NCI-H345 treated with DMSO at 0.1 percent for 48 hours (cell line): ENCODE results near the gene DPYSL3.
"Not testable (repeated sequence)": the region's sequence is repeated elsewhere in the genome, so short reads cannot be mapped to it uniquely, and the experiment has no call there.

Source experiments
- DNase-seq: peaks from one replicate; lab custom pipeline; 2025; ENCODE audit not compliant: unreplicated experiment; lab: John Stamatoyannopoulos, UW

DPYSL3 gene

DNA sequence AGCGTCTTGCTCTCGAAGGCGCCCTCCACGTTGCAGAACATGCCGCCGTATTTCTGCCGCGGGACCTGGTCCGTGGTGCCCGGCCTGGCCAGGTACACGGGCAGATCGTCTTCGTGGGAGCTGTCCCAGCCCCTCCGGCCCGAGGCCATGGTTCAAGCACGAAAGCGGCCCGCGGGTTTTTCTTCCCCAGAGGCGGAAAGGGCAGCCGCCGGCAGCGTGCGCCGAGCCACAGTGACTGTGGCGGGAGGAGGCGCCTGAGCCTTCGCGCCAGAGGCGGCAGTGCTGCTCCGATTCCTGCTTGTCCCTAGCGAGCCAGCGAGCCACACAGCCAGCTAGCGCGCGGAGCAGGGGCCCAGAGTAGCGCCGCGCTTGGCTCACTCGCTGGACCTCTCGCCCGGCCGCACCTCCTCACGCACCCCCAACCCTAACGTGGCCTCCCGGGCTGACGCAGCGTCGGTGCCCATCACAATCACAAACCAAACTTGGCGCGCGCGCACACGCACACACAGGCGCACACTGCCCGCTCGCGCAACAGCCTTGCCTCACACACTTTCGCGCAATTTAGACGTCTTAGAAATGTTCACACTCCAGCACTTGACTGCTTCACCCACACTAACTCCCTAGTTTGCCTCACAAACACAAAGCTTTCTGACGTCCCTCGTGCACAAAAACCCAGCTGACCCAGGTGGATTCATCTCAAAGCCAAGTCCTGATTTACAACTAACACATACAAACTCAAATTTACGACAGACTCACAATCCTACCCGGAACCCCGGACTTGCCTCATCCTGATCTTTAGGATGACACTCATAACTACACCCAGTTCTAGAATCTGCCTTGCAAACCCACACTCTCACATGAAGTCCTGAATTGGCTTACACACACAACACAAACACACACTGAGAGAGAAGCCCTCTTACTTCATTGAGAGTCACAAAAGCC, at the start of gene DPYSL3:
Gene DPYSL3, minus strand, starts transcription at position 359 of the 942 bp plus-strand sequence. Its CDS starts 210 bp downstream, at position 149.
- DNase-seq: peak; percentile 79

DNA sequence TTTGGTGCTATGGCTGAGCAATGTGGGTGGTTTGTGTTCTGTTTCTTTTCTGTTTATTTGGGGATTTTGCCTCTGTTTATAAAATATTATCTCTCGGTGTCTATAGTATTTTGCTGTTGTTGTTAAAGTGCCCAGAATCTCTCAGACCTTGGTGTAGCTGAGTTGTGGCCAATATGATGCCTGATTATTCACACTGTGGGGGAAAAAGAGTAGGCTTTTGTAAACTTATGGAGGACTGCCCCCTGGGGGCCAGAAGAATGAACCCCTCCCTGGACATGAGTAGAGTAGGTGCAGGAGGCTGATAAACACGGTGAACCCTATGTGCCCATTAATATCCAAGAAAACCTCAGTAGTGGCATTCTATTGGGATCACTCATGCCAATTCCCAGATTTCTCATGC, 49.0 kb upstream of the DPYSL3 start:
- peak; percentile 43 for DNase-seq

DNA sequence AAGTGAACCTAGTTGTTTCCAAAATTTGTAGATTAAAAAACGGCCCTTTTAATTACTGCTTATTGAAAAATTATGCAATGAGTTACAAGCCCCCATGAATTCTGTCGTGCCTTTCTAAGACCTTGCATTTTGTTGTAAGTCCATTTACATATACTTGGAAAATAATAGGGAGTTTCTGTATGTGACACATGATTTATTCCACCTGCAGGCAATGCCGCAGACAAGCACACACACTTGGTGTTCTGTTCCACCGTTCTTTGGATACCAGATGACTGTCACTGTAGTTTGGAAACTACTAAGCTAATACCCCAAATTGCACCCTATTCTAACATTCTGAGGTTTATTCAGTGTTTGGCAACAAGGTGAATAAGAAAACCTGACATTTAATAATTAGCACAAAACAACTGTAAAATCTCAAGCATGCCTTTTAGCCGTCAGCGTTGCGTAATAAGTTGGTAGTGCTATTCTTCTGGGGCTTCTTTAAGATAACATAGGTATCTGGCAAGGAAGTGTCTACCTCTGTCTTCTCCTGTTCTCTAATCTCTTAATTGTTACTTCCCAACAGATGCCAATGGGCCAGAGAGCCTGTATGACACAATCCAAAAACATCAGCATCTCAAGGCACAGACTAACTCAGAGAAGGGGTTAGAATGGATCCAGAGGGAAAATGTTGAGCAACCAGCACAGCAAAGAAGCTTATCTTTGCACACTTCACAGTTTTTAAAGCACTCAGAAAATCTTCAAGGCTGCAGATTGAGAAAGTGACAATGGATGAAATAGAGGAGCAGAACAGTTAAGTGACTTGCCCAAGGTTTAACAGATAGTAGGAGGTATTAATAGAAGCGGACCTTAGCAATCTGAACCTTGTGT, 48.2 kb upstream of the DPYSL3 start:
- DNase-seq: no peak

DNA sequence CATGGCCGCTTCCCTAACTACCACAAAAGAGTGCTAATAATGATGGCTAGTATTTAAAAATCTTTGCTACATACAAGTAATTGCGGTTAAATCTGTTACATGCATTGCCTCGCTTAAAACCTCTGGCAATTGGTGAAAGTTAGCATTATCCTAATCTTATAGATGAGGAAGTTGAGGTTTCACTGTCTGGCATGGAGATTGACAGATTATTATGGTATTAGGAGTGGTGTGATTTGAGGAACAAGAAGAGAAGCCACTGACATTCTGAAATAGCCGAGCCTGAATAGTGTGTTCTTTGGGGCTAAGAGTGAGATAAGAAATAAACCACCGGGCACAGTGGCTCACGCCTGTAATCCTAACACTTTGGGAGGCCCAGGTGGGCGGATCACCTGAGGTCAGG, 45.3 kb upstream of the DPYSL3 start:
- DNase-seq: no peak

DNA sequence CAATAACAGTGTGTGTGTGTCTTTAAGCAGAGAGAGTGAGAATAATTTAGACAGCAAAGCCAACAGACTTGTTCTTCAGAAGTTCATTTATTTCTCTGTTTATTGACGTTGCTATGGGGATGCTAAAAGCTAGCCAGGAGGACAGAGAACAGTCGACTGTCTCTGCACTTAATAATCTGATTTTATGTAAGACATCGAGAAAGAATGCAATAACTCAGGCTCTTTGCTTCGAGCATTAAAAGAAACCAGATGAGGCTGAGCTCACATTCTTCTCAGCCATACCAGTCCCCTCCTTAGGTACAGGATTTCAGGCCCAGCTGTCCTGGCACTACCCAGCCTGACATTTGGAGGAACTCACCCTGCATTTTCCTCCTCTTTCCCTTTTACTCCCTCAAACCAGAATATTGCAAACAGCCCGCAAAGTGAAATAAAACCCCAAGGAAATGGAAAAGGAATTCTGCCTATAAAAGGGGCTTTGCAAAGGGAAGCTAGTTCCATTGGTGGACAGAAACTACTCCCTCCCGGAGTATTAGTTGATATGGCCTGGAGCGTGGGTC, 44.5 kb upstream of the DPYSL3 start:
- DNase-seq: no peak

DNA sequence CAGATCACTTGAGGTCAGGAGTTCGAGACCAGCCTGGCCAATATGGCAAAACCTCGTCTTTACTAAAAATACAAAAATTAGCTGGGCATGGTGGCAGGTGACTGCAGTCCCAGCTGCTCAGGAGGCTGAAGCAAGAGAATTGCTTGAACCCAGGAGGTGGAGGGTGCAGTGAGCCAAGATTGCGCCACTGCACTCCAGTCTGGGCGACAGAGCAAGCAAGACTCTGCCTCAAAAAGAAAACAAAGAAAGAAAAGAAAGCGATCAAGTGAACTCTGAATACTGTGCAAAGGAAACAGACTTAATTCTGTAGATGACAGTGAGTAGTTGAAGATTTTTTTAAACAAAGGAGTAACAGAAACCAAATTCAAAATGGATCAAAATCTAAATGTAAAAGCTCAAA, 43.9 kb upstream of the DPYSL3 start:
- not testable (repeated sequence) for DNase-seq

DNA sequence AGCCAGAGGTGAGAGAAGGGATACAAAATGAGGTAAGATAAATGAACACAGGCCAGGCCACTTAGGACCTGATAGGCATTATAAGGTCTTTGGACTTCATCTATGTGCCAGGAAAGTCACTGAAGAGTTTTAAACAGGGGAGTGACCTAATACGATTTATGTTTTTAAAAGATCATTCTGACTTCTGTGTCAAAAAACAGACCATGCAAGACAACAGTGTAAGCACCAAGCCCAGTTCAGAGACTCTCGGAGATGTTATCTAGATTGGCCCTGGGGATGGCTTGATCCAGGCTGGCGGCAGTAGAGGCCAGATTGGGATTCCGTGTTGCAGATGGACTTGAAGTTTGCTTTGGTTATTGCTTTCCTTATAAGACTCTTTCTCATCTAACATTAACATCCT, 43.0 kb upstream of the DPYSL3 start:
- no peak for DNase-seq

DNA sequence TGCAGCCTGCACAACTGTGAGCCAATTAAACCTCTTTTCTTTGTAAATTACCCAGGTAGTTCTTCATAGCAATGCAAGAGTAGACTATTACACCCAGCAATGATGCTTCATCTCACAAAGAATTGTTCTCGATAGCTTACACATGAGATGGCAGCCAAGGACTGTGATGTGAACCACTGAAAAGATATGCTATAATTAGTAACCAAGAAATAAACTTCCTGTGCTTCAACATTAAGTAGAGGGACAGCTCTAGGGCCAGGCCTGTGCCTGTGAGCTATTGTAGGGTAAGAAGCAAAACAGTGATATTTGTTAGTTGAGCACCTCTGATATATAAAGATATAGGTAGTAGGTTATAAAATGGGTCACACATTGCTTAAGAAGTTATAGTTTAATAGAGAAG, 41.8 kb upstream of the DPYSL3 start:
- DNase-seq: no peak

DNA sequence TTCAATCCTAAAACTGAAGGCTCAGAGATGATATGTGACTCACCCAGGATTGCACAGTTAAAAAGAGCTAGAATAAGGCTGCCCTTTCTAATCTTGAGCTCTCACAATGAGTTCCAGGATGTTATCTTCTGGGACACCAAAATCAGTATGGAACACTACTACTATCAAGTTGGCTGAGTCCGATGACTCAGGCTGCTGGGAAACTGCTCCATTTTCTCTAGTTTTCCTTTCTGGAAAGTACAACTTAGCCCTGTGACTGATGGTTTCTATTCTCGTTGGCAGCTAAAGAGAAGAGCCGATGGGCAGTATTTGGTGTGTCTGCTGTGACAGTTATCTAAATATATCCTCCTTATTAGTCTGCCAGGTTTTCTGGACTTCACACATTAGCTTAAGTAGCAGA, 37.9 kb upstream of the DPYSL3 start:
- DNase-seq: no peak

DNA sequence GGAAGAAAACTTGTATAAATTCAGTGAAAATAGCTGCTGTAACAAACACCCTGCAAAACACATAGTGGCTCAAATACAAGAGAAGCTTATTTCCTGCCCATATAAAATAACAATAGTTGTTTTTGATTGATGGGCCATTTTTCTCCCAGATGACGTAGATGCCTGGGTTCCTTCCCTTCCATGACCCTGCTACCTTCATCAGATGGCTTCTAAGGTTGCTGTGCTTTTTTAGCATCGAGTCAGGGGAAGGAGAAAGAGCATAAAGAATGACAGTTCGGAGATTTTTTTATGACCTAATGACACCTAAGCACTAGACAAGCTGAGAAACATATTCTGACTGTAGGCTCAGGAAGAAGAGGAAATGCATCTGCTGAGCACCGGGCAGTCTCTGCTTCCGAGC, 34.7 kb upstream of the DPYSL3 start:
- no peak for DNase-seq

DNA sequence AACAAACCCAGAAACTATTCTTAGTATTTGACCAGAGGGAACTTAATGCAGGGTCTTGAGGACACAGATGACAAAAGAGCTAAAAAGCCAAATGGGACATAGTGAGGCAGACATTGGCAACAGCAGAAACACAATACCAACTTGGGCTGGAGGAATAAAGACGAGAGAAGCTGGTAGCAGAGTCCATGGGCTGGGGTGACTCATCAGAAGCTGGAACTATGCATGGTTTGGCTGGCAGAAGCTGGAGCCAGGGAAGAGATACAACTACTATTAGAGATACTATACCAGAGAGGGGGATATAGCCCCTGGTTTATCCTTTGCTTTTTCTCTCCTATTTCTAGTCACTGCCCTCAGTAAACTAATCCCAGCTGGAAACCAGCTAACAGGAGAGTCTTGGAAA, 29.2 kb upstream of the DPYSL3 start:
- no peak for DNase-seq

DNA sequence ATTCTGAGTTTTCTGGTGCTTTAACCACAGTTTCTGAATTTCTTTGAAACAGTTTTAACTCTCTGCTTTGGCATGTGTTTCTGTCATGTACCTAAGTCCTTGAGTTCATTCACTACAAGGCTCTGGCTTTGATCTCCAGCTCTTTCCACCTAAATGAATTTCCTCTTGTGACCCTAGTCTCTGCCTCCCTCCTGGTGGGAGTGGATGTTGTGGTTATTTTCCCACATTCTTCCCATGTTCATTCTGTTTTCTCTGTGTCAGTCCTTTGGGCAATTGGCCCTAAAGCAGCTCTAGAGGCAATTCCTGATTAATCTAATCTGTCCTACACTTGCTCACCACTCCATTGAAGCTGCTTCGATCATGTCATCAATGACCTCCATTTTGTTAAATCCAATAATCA, 28.4 kb upstream of the DPYSL3 start:
- no peak for DNase-seq

DNA sequence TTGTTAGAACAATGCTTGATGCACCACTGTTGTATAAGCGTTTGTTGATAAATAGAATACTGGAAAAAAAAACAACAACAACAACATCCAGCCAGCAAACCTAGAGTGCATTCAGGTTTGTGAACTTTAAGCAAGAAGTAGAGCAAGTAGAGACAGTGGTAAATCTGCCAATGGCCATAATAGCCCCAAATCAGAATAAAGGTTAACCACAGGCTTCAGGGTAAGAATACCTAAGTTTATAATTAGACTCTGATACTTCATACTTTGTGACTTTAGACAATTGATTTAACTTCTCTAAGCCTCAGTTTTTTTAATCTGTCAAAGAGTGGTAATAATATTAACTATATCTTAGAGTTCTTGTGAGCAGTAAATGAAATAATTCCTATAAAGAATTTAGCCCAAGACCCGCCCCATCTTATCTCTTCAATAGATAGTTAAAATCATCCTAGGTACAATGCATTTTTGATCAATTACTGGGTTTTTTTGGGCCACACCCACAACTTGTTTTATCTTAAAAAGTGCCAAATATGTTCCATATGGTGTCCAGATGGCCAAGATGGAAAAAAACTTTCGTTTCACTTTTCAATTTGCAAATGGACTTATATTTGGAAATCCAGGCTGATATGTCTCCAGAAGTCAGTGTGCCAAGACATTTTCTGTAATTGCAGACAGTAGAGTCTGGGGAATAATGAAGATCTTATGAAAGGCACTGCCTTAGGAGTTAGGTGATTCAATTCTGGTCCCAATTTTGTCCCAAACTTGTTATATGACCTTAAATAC, 24.5 kb upstream of the DPYSL3 start:
- DNase-seq: no peak

DNA sequence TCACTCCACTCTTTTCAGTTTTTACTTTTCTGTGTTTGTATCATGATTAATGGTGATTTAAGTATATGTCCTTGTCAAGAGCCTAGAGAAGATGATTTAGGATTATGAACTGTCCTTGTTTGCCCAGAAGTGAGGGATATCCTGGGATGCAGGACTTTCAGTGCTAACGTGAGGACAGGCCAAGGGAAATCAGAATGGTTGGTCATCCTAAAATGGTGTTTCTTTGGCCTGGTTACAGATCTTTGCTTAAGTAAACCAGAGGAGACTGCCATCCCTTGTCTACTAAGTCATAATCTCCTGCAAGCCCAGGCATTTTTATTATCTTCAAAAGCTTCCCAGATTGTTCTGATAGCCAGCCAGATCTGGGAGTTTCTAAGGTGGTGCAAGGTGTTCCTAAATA, 22.3 kb upstream of the DPYSL3 start:
- DNase-seq: no peak

DNA sequence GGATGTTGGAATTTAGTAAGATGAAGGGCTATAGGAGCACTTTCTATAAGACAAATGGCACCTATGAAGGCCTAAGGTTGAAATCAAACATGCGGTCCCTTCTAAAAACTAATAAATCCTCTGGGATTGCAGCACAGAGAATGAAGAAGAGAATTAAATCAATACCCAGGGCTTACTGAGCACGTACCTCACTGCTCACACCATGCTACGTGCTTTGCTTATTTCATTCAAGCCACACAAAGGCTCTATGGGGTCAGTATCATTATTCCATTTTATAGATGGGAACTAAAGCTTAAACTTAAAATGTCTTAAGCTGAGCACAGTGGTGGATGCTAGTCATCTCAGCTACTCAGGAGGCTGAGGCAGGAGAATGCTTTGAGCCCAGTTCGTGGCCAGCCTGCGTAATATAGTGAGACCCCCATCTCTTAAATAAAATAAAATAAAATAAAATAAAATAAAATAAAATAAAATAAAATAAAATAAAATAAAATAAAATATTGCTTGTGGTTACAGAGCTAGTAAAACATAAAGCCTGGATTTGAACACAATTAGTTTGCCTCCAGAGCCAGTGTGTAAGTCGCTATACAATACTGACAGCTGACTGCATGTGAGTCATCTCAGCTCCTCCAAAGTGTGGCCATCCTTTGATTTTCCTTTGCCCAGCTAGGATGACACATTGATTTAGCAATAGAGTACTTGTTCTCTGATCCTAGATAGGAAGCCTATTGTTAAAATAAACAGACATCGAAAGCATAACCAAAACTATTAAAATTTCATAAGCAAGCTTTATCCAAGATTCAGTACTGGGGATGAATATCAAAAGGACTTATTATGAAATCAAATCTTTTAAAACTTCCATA, 20.9 kb upstream of the DPYSL3 start:
- DNase-seq: no peak

DNA sequence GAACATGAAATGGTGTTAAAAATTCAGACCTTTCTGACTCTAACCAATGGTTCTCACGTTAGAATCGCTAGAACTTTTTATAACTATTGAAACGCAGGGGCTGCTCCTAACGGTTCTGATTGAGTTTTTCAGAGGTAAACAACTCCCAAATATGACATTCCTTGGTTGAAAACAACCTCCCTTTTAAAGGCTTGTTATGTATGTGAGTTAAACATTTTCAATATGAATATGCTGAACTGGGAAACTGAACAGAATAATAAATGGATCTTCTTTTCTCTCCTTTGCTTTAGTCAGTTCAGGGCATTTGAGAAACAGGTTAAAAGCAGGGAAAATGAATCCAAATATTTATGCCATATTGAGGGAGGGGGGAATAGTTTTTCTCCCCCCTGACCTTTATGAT, 13.2 kb upstream of the DPYSL3 start:
- no peak for DNase-seq

DNA sequence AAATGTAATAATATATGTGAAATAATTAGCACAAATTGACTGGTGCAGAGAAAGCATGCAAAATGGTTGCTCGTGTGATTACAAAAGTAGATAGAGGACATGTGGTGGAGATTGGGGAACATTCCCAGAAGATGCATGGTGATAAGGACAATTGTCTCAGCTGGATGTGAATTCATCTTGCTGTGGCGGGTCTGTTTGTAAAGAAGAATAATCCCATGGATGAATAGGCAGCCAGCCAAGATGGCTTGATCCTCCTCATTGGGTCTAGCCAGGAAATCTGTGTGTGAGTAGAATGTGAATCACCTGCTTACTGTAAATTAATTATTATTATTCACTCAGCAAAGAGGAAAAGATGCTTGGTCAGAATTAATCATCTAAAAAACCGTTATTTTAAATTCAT, 12.6 kb upstream of the DPYSL3 start:
- peak; percentile 38 for DNase-seq

DNA sequence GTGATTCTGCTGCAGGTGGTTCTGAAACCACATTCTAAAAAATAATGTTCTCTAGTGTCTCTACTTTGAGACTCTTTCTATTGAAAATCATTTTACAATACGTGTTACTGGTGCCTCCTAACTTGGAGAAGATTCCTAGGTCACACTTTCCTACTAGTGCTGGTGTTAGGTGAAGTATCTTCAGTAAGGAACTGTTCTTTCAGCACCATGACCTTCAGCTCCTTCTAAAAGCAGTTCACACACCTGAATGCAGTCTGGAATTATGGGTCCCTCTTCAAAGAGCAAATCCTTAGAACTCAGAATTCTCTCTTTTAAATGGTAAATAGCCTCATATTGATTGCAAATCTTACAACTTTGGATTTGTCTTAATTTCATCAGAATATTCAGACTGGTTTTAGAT, 10.6 kb upstream of the DPYSL3 start:
- DNase-seq: no peak

DNA sequence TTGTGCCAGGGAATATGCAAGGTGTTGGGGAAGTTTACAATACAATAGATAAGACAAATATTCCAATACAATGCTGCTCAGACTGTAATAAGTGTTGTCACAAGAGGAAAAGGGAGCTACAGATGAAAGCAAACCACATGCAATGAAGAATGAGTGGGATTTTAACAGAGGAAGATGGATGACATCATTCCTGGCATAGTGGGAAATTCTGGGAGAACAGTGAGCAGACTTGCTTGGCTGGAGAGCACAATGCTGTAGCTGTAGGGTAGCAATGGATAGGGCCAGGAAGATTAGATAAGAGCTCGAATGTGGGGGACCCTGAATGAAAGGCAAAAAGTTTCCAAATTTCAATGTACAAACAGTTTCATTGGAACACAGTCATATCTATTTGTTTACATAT, 9.5 kb upstream of the DPYSL3 start:
- DNase-seq: no peak

DNA sequence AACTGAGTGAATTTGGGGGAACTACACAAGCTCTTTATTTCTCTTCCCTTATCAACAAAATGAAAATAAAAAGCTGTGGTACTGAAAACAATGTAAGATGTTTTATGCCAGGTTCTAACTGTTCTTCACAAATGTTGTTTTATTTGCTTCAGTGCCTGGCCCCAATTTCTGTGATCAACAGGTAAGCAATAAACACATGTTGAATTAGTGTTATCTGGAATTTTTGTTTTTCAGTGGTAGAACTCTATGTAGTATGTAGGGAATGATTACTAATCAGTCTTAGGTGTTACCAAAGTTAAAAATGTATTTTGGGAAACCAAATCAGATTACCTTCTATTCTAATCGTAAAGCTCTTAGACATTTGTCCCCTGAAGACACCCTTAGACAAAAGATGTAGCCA, 7.5 kb upstream of the DPYSL3 start:
- DNase-seq: no peak
